Heart right ventricle (tissue), 16 donors: ENCODE measurements around the gene TAB3. TPM values are rescaled to one million over a fixed set of nuclear protein-coding genes. Genes with fewer than 3 reads are reported as not detected.
A peak's percentile ranks its signal among the peaks of the same experiment; 100 is the strongest.

Experiments used
- ATAC-seq, 8 donors: fragments of 200-7000 bp; cut with Tn5 transposase; one replicate each; pipeline ENCODE4 v1.9.1; 2020; ENCODE audit warnings: mild to moderate bottlenecking in 8 of 8, moderate library complexity in 8 of 8, moderate number of reproducible peaks in 1 of 8
- DNase-seq, 2 donors: peaks; one replicate each; pipeline ENCODE4 v3.0.0-alpha.2; 2020
- H3K27ac ChIP-seq, 10 donors: fragments of 200-600 bp; sonication (generic) in 2 of 10; one replicate each; pipeline versions ENCODE4 v1.5.0 to v1.8.0; 2020 to 2022; ENCODE audit warnings: mild to moderate bottlenecking in 3 of 10
- H3K27me3 ChIP-seq, 7 donors: fragments of 200-600 bp; one replicate each; pipeline ENCODE4 v1.8.0; 2021 to 2022; ENCODE audit warnings: mild to moderate bottlenecking in 2 of 7
- H3K36me3 ChIP-seq, 9 donors: fragments of 200-600 bp; sonication (generic) in 1 of 9; one replicate each; pipeline versions ENCODE4 v1.5.0 to v1.8.0; 2020 to 2022; ENCODE audit warnings: mild to moderate bottlenecking in 2 of 9
- H3K4me1 ChIP-seq, 9 donors: fragments of 200-600 bp; sonication (generic) in 1 of 9; one replicate each; pipeline versions ENCODE4 v1.5.0 to v1.8.0; 2020 to 2022; ENCODE audit warnings: mild to moderate bottlenecking in 4 of 9
- H3K4me3 ChIP-seq, 10 donors: fragments of 200-600 bp; sonication (generic) in 2 of 10; one replicate each; pipeline versions ENCODE4 v1.5.0 to v1.8.0; 2020 to 2022; ENCODE audit warnings: mild to moderate bottlenecking in 7 of 10, moderate library complexity in 2 of 10
- H3K9me3 ChIP-seq, 11 donors: fragments of 200-600 bp in 10 of 11; sonication (generic) in 2 of 11; one replicate each; pipeline versions ENCODE4 v1.5.0 to v1.8.0; 2013 to 2022; ENCODE audit warnings: mild to moderate bottlenecking in 2 of 11, control low read depth in 1 of 11, moderate library complexity in 1 of 11
- WGBS, 2 donors: extraction: QIAGEN DNeasy Blood & Tissue Kit; methylation state at CpG; one replicate each; pipeline ENCODE4 v1.1.7; 2013; ENCODE audit warnings: inconsistent platforms in 1 of 2; 5-methylcytosine and 5-hydroxymethylcytosine counted together
- intact Hi-C, 10 donors: fragments of 100-400 bp; cut with DNase I; formaldehyde crosslinking; loops; one replicate each; pipeline versions ENCODE4 v1.11.1 to v1.14.2; 2022
- polyA plus RNA-seq, 2 donors: library from polyadenylated mRNA; stranded (reverse); fragments of 200-250 nt; gene quantifications; one replicate each; pipeline ENCODE4 v1.2.3, GENCODE V29; 2013
- total RNA-seq, 10 donors: library from RNA; stranded (reverse); fragmentation: NEBNext Ultra II Directional in 3 of 10; extraction: Animal tissue kit (Norgen Biotek cat#: 25700) in 3 of 10; gene quantifications; one replicate each; pipeline versions ENCODE4 v1.2.1 to v1.2.4, GENCODE V29; 2021 to 2023
- TF ChIP-seq, protein P1 (sequence below), 9 donors: fragments of 200-600 bp; sonication (generic) in 2 of 9; IDR thresholded peaks; one replicate each; pipeline versions ENCODE4 v1.5.0 to v1.8.0; 2021 to 2022; ENCODE audit warnings: antibody characterized with exemption in 9 of 9, mild to moderate bottlenecking in 5 of 9, moderate library complexity in 1 of 9
- donor health status: Arrhythmogenic right ventricular cardiomyopathy.
- donor health status: ischemic (EF 13 %, LVEDD 7.1; RV severe dilation, severe dysfunction).
- donor health status: healthy with polysubstance abuse.
- donor health status: DM: no; HTN: yes; CAD: no.
- donor health status: DM: no; HTN: no; CAD: no.
- donor health status: ischemic (EF 25% LVEDD 6.9; RV normal size, moderate dysfunction).
- donor health status: ischemic (EF 25% LVEDD 5.7; RV mildly dilated, moderate dysfunction).
- donor health status: healthy.
- donor health status: DM: yes; HTN: yes; CAD: no.
- donor health status: Ischemic cardiomyopathy.
- donor health status: ischemic (EF 35%, LVEDD 5.7; RV mildly dilated, moderate dysfunction).
- donor health status: nonischemic (EF 11% LVEDD 7.7; RV severe dilation, severe dysfunction).
- donor health status: DM: yes; HTN: yes; CAD: no.
- donor health status: PGD.
- donor health status: ischemic (EF 29% LVEDD 5.4; RV normal size, mild dysfunction).
- donor health status: nonischemic (EF 23%, LVEDD 6.1; RV moderate dilation, normal function).

TAB3 gene
- total and polyA plus RNA-seq, 12 donors: 3.9 to 19.3 (median 14.5) TPM

DNA sequence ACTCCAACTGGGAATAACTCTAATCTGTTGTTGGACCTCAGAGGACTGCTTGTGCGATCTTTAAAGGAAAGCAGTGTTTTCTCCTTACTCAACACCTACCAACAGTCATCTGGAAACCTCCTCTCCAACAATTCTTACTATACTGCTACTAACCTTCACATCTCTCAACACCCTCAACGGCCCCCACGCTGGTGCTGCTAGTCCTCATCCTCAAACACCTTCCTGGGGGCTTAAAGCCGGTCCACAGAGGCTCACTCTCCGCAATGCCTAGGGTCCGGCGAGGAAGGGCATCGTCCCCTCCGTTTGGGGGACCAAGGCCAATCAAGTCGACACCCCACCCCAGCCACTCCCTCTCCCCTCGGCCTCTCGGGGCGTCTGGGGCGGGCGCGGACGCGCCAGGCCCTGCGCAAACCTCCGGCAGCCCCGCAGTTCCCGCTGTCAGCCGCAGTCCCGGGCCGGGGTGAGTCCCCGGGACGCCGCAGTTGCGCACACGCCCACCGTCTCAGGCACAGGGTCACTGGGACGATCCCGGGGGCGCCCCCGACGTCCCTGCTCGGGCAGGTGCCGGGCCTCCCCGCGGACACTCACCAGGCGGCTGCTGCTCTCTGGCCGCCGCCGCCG, 418 bp downstream of the TAB3 start:
- 1 to 2% methylated on average over 23 to 33 of the region's 45 CpGs for WGBS, 2 donors
- intact Hi-C loops: no loop called here
- TF ChIP-seq, protein P1, sequence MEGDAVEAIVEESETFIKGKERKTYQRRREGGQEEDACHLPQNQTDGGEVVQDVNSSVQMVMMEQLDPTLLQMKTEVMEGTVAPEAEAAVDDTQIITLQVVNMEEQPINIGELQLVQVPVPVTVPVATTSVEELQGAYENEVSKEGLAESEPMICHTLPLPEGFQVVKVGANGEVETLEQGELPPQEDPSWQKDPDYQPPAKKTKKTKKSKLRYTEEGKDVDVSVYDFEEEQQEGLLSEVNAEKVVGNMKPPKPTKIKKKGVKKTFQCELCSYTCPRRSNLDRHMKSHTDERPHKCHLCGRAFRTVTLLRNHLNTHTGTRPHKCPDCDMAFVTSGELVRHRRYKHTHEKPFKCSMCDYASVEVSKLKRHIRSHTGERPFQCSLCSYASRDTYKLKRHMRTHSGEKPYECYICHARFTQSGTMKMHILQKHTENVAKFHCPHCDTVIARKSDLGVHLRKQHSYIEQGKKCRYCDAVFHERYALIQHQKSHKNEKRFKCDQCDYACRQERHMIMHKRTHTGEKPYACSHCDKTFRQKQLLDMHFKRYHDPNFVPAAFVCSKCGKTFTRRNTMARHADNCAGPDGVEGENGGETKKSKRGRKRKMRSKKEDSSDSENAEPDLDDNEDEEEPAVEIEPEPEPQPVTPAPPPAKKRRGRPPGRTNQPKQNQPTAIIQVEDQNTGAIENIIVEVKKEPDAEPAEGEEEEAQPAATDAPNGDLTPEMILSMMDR (IDR thresholded peaks at IDR 0.05): no peak

DNA sequence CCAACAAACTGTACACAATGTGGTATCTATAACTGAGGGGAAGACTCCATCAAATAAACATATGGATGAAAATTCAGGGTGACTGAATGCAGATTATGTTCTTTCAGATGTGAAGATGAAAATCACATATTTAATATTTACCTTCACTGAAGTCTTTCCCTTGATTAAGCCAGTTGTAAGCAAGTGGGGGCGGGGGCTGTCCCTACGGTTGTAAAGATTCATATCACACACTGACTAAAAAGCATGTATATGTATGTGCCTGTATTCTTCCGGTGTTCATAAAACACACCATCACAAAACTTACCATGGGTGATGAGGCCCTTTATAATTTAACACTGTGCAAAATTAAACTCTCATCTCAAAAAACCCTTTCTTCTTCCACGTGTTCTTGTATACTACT, 1.3 kb downstream of the TAB3 start:
- intact Hi-C loops: no loop called here
- no peak for DNase-seq
- Histone ChIP-seq H3K4me3 (peak overlapping the region in 6 of 10 donors; percentile 77 to 91 (median 79)), H3K27me3 (peaks cover 0 to 6% (median 0%) of the 10 kb centered on the region in 7 donors), H3K9me3 (no peaks in the 10 kb centered on the region), H3K4me1 (peaks cover 0 to 21% (median 7%) of the 10 kb centered on the region in 9 donors), H3K27ac (no peak overlapping the region), H3K36me3 (no peaks in the 10 kb centered on the region)
- WGBS, 2 donors: 54 to 60% methylated on average over 4 of the region's 4 CpGs
- TF ChIP-seq, protein P1 (IDR thresholded peaks at IDR 0.05): no peak
- no peak for ATAC-seq

More for the DNA sequence above, 418 bp downstream of the TAB3 start:
- H3K9me3 ChIP-seq: no peaks in the 10 kb centered on the region
- ATAC-seq (peak in 7 of 8 donors; percentile 13 to 66 (median 27)), DNase-seq (peak in 1 of 2 donors; percentile 3)
- H3K4me3 ChIP-seq: peak overlapping the region; percentile 75 to 91 (median 79)
- peaks cover 0 to 6% (median 0%) of the 10 kb centered on the region in 7 donors for H3K27me3 ChIP-seq
- no peaks in the 10 kb centered on the region for H3K36me3 ChIP-seq
- peak overlapping the region; percentile 74 to 91 (median 87) for H3K27ac ChIP-seq
- H3K4me1 ChIP-seq: peaks cover 0 to 21% (median 6%) of the 10 kb centered on the region in 9 donors

DNA sequence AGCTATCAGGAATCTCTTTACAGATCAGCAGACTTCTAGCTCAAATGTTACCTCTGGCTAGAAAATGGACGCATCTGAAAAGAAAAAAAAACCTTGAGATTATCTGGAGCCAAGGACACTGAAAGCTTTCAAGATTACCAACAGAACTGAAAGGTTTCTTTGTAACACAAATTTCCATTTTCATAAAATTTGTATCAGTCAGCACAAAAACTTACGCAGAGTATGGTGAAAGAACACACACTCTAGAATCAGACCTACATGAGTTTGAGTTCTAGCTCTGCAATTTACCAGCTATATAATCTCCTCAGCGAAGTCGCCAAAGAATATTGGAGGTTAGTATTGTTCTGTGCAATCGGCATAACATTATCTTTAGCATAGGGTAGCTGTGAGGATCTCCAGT, 1.8 kb downstream of the TAB3 start:
- no peak for ATAC-seq
- Histone ChIP-seq H3K36me3 (no peaks in the 10 kb centered on the region), H3K9me3 (no peaks in the 10 kb centered on the region), H3K27ac (no peak overlapping the region), H3K4me1 (peaks cover 0 to 25% (median 7%) of the 10 kb centered on the region in 9 donors), H3K27me3 (peaks cover 0 to 5% (median 0%) of the 10 kb centered on the region in 7 donors), H3K4me3 (no peak overlapping the region)
- WGBS, 2 donors: 83 to 90% methylated on average over 5 of the region's 5 CpGs
- intact Hi-C loops: no loop called here
- DNase-seq: no peak
- TF ChIP-seq, protein P1 (IDR thresholded peaks at IDR 0.05): no peak

DNA sequence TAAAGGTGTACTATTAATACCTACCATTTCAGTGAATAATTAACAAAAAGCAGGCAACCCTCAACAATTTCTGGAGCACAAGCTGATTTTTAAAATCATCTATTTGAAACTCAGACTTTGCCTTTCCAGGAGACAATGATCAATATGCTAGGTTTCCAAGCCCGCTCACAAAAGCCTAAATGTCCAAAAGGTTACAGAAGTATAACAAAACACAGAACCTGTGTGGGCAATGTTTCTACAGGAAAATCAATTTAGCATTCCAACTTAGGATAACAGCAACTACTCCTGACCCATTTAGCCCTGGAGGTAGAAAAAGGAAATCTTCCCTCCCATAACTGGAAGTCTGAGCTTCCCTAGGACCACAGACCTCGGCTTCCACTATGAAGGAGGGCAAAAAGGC, 3.9 kb downstream of the TAB3 start:
- intact Hi-C loops: no loop called here

More for the DNA sequence above, 3.9 kb downstream of the TAB3 start:
- Histone ChIP-seq H3K27ac (no peak overlapping the region), H3K36me3 (no peaks in the 10 kb centered on the region), H3K4me1 (peaks cover 0 to 31% (median 7%) of the 10 kb centered on the region in 9 donors), H3K27me3 (no peaks in the 10 kb centered on the region), H3K4me3 (no peak overlapping the region), H3K9me3 (no peaks in the 10 kb centered on the region)
- TF ChIP-seq, protein P1 (IDR thresholded peaks at IDR 0.05): no peak
- WGBS, 2 donors: 85 to 95% methylated on average over 2 of the region's 2 CpGs
- DNase-seq (no peak), ATAC-seq (no peak)
